Suprapubic skin (tissue), 4 donors: ENCODE data around the gene CALCB. TPM values are rescaled to one million over a fixed set of nuclear protein-coding genes. Genes with fewer than 3 reads are reported as not detected.
"Not testable (repeated sequence)": the region's sequence is repeated elsewhere in the genome, so short reads cannot be mapped to it uniquely, and the experiment has no call there.

Experiments used
- DNase-seq, 2 donors: peaks; one replicate each; pipeline ENCODE4 v3.0.0-alpha.2; 2019; ENCODE audit warnings: low spot score in 2 of 2
- H3K27ac ChIP-seq: fragments of 200-600 bp; sonication (generic); one replicate; pipeline ENCODE4 v1.5.1; 2019
- H3K27me3 ChIP-seq: fragments of 200-600 bp; sonication (generic); one replicate; pipeline ENCODE4 v1.5.1; 2019
- H3K36me3 ChIP-seq: fragments of 200-600 bp; sonication (generic); one replicate; pipeline ENCODE4 v1.5.1; 2019
- H3K4me1 ChIP-seq: fragments of 200-600 bp; sonication (generic); one replicate; pipeline ENCODE4 v1.5.1; 2019
- H3K4me3 ChIP-seq: fragments of 200-600 bp; sonication (generic); one replicate; pipeline ENCODE4 v1.5.1; 2019; ENCODE audit warnings: mild to moderate bottlenecking
- H3K9me3 ChIP-seq: fragments of 200-600 bp; sonication (generic); one replicate; pipeline ENCODE4 v1.5.1; 2019
- CTCF ChIP-seq, 2 donors: fragments of 200-600 bp in 1 of 2; fragments of 450-650 bp in 1 of 2; sonication (generic) in 1 of 2; IDR thresholded peaks; one replicate each; pipeline ENCODE4 v1.5.1; 2016 to 2019; ENCODE audit warnings: antibody characterized with exemption in 2 of 2, mild to moderate bottlenecking in 1 of 2, moderate library complexity in 1 of 2
- EP300 ChIP-seq: sonication (generic); formaldehyde crosslinking; IDR thresholded peaks from one replicate; pipeline ENCODE4 v1.6.1; 2017; ENCODE audit warnings: antibody characterized with exemption
- POLR2A ChIP-seq, 2 donors: fragments of 450-650 bp; IDR thresholded peaks; one replicate each; pipeline ENCODE4 v1.6.1; 2017; ENCODE audit warnings: antibody characterized with exemption in 2 of 2, mild to moderate bottlenecking in 2 of 2, moderate library complexity in 2 of 2
- POLR2AphosphoS5 ChIP-seq, 3 donors: sonication (generic); formaldehyde crosslinking; IDR thresholded peaks; one replicate each; pipeline ENCODE4 v1.6.1; 2017; ENCODE audit warnings: antibody characterized with exemption in 3 of 3
- WGBS: methylation state at CpG from one replicate; pipeline ENCODE4 v1.1.5; 2018; 5-methylcytosine and 5-hydroxymethylcytosine counted together
- total RNA-seq, 4 donors: library from RNA; depleted of rRNA; stranded (reverse); fragments of >200 nt; gene quantifications; one replicate each; pipeline ENCODE4 v1.1.0, GENCODE V29; 2016

The CALCB gene
- total RNA-seq, 4 donors from 2014 or later: 0.48 TPM; not detected in 3

GRCh38 chr11:15062599-15062998 is 10.8 kb upstream of the CALCB start:
- Histone ChIP-seq H3K27me3 (no peaks in the 10 kb centered on the region), H3K4me3 (no peak overlapping the region), H3K27ac (no peak overlapping the region), H3K9me3 (no peaks in the 10 kb centered on the region), H3K4me1 (no peaks in the 10 kb centered on the region), H3K36me3 (no peaks in the 10 kb centered on the region)
- DNase-seq: no peak
- TF ChIP-seq POLR2A (IDR thresholded peaks at IDR 0.05): no peak
- TF ChIP-seq POLR2AphosphoS5 (IDR thresholded peaks at IDR 0.05): no peak
- TF ChIP-seq CTCF (IDR thresholded peaks at IDR 0.05): no peak
- TF ChIP-seq EP300: no peak
- 66% methylated on average over 9 of the region's 9 CpGs for WGBS

- not testable (repeated sequence) for H3K27ac ChIP-seq, H3K4me3 ChIP-seq, DNase-seq, H3K9me3 ChIP-seq, H3K36me3 ChIP-seq
- Histone ChIP-seq H3K27me3 (peaks cover 41% of the 10 kb centered on the region), H3K4me1 (peaks cover 16% of the 10 kb centered on the region)
- 90% methylated on average over 7 of the region's 7 CpGs for WGBS
These were observed 3.6 kb upstream of the CALCB start for GRCh38 chr11:15069751-15070150.

DNA sequence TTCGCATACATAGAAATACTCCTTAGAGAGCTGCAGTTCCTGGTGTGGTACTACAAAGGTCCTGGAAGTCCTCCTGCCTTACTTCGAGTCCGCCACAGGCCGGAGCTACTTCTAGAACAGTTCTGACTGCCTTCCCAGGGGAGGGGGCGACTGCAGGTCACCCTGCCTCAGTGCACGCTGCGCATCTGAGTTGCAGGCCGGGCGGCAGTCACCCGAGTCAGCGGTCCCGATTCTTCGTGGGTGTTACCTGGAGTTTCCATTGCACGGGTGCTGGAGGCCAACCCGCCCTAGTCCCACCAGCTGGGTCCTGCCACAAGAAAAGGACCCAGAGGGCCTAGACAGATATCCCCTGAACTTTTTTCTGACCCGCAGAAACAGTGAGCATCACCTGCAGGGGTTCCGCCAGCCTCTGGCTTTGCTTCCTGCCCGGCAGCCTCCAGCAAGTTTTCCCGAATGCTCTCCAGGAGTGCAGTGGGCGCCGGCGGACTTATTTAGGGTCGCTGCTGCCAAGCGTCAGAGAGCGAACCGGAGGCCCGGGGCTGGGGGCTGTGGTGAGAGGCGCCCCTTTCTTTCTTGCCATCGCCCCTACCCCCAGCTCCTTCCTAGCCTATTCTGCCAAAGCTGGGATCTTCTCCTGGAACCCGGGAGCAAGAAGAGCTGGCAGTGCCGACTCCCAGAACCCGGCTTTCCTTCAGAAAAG is 1.7 kb upstream of the CALCB start:
- peaks cover 18% of the 10 kb centered on the region for H3K4me1 ChIP-seq
- no peaks in the 10 kb centered on the region for H3K36me3 ChIP-seq
- 88% methylated on average over 26 of the region's 32 CpGs for WGBS
- TF ChIP-seq POLR2AphosphoS5 (IDR thresholded peaks at IDR 0.05): no peak
- no peak for TF ChIP-seq EP300
- no peak for TF ChIP-seq CTCF (IDR thresholded peaks at IDR 0.05)
- no peak for TF ChIP-seq POLR2A (IDR thresholded peaks at IDR 0.05)
- no peak overlapping the region for H3K27ac ChIP-seq
- peak in 1 of 2 donors; percentile 80 for DNase-seq
- H3K9me3 ChIP-seq: no peaks in the 10 kb centered on the region
- no peak overlapping the region for H3K4me3 ChIP-seq
- H3K27me3 ChIP-seq: peaks cover 51% of the 10 kb centered on the region

DNA sequence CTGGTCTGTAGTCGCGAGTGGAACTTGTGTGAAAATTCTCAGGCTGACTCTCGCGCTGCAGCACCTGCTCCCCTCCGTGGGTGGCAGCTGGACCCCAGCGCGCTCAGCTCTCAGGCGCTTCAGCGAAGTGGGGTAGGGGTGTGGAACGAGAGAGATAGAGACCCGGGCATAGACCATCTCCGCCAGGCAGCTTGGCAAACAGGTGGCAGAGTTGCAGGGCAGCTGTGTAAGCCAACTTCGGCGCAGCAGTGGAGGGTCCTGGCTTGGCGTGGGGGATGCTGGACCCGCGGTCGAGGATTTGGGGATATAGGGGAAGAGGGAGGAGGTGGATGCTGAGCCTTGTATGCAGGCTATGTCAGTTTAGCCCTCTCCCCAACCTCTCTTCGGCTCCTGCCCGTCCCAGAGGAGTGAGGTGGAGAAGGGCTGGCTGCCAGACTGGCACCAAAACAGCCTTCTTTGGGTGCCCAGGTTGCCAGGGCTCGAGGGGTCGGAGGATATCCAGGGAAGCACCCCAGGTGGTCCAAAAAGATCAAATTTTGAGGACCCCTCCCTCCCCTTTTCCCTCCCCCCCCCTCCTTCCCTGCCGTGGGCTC is 746 bp upstream of the CALCB start:
- no peak overlapping the region for H3K27ac ChIP-seq
- no peak for DNase-seq
- no peaks in the 10 kb centered on the region for H3K9me3 ChIP-seq
- 78% methylated on average over 21 of the region's 23 CpGs for WGBS
- H3K36me3 ChIP-seq: no peaks in the 10 kb centered on the region
- H3K27me3 ChIP-seq: peaks cover 51% of the 10 kb centered on the region
- no peak for TF ChIP-seq POLR2A (IDR thresholded peaks at IDR 0.05)
- TF ChIP-seq EP300: no peak
- TF ChIP-seq CTCF (IDR thresholded peaks at IDR 0.05): no peak
- TF ChIP-seq POLR2AphosphoS5 (IDR thresholded peaks at IDR 0.05): no peak
- H3K4me1 ChIP-seq: peaks cover 18% of the 10 kb centered on the region
- H3K4me3 ChIP-seq: no peak overlapping the region

GRCh38 chr11:15074206-15075161 is 1.1 kb downstream of the CALCB start:
- H3K27ac ChIP-seq: no peak overlapping the region
- DNase-seq: peak; percentile 80 to 81
- 5% methylated on average over 24 of the region's 33 CpGs for WGBS
- peak overlapping the region; percentile 28 for H3K4me3 ChIP-seq
- H3K4me1 ChIP-seq: peaks cover 18% of the 10 kb centered on the region
- no peaks in the 10 kb centered on the region for H3K36me3 ChIP-seq
- H3K9me3 ChIP-seq: no peaks in the 10 kb centered on the region
- TF ChIP-seq EP300: no peak
- peak; percentile 22 to 54 for TF ChIP-seq CTCF (IDR thresholded peaks at IDR 0.05)
- peaks cover 51% of the 10 kb centered on the region for H3K27me3 ChIP-seq
